Kidney (tissue), 14 donors: ENCODE data around the gene NR2F1-AS1. TPM values are rescaled to one million over a fixed set of nuclear protein-coding genes. Genes with fewer than 3 reads are reported as not detected.
"Not testable (repeated sequence)": the region's sequence is repeated elsewhere in the genome, so short reads cannot be mapped to it uniquely, and the experiment has no call there.

ENCODE experiments used
- DNase-seq, 5 donors: peaks; one replicate each; pipeline ENCODE4 v3.0.0-alpha.2; 2013 to 2020
- FAIRE-seq: peaks from 2 replicates; lab custom pipeline; 2012; peaks lifted over from hg19 to GRCh38; lab: Jason Lieb, UNC
- H3K27ac ChIP-seq, 2 donors: one replicate each; pipeline ENCODE4 v1.7.0; 2013; ENCODE audit warnings: low read depth in 2 of 2, low read length in 2 of 2, inconsistent platforms in 1 of 2
- H3K27me3 ChIP-seq: one replicate; pipeline ENCODE4 v1.7.1; 2013; ENCODE audit warnings: low read length, inconsistent platforms; ENCODE audit not compliant: control insufficient read depth, insufficient read depth
- H3K36me3 ChIP-seq, 3 donors: one replicate each; pipeline versions ENCODE4 v1.7.0 to v1.7.1; 2013; ENCODE audit warnings: low read length in 3 of 3, control low read depth in 1 of 3, inconsistent platforms in 1 of 3; ENCODE audit not compliant: insufficient read depth in 3 of 3, control insufficient read depth in 2 of 3
- H3K4me1 ChIP-seq, 3 donors: one replicate each; pipeline versions ENCODE4 v1.7.0 to v1.7.1; 2013; ENCODE audit warnings: low read length in 3 of 3, inconsistent platforms in 1 of 3, low read depth in 1 of 3; ENCODE audit not compliant: control insufficient read depth in 2 of 3, insufficient read depth in 2 of 3
- H3K4me3 ChIP-seq, 3 donors: one replicate each; pipeline versions ENCODE4 v1.7.0 to v1.8.1; 2013; ENCODE audit warnings: low read length in 3 of 3, control low read depth in 1 of 3, inconsistent platforms in 1 of 3
- H3K9ac ChIP-seq, 3 donors: one replicate each; pipeline versions ENCODE4 v1.7.0 to v1.7.1; 2013; ENCODE audit warnings: low read length in 3 of 3, control low read depth in 1 of 3, inconsistent platforms in 1 of 3
- H3K9me3 ChIP-seq, 3 donors: one replicate each; pipeline versions ENCODE4 v1.7.0 to v1.7.1; 2013; ENCODE audit warnings: low read length in 3 of 3, control low read depth in 1 of 3, inconsistent platforms in 1 of 3; ENCODE audit not compliant: control insufficient read depth in 2 of 3, insufficient read depth in 1 of 3
- CTCF ChIP-seq: IDR thresholded peaks from 3 replicates; pipeline ENCODE4 v1.5.1; 2012; ENCODE audit warnings: mild to moderate bottlenecking, moderate library complexity, borderline replicate concordance; ENCODE audit not compliant: insufficient read depth; ENCODE audit errors: extremely low read depth
- intact Hi-C: fragments of 100-400 bp; cut with DNase I; formaldehyde crosslinking; loops from one replicate; pipeline ENCODE4 v1.11.1; 2022
- polyA plus RNA-seq: library from polyadenylated mRNA; stranded (reverse); fragments of 350-450 nt; fragmentation: Illumina TruSeq; extraction: RNeasy Lipid Tissue Mini Kit (QIAGEN cat#74804); gene quantifications from one replicate; pipeline ENCODE4 v1.2.3, GENCODE V29; 2014; ENCODE audit warnings: low read depth, low replicate concordance; ENCODE audit not compliant: insufficient read depth
- total RNA-seq: library from RNA; stranded (reverse); fragmentation: NEBNext Ultra II Directional; extraction: Animal tissue kit (Norgen Biotek cat#: 25700); gene quantifications from one replicate; pipeline ENCODE4 v1.2.1, GENCODE V29; 2021
- donor health status: control.
- donor health status: control.
- donor health status: control.
- donor health status: control.
- donor health status: control.
- donor health status: DM: yes; HTN: yes; CAD: no.
- donor health status: Normal renal cell carcinoma (clear cell type).

The NR2F1-AS1 gene
- total and polyA plus RNA-seq, 2 donors from 2014 or later, result 13.0 to 16.0 TPM

GRCh38 chr5:93476251-93476742, 104.7 kb downstream of the NR2F1-AS1 start:
- Histone ChIP-seq H3K4me1 (no peaks in the 10 kb centered on the region), H3K4me3 (no peak overlapping the region), H3K27ac (no peak overlapping the region), H3K9me3 (peaks cover 0 to 13% (median 0%) of the 10 kb centered on the region in 3 donors), H3K27me3 (no peaks in the 10 kb centered on the region), H3K9ac (no peak overlapping the region), H3K36me3 (no peaks in the 10 kb centered on the region)
- DNase-seq (no peak), FAIRE-seq (no peak)
- intact Hi-C loops, result no loop called here
- TF ChIP-seq CTCF, result no peak

- FAIRE-seq (no peak), DNase-seq (no peak)
- H3K27ac ChIP-seq, result no peak overlapping the region
- H3K36me3 ChIP-seq, result no peaks in the 10 kb centered on the region
- H3K9ac ChIP-seq, result no peak overlapping the region
- no peaks in the 10 kb centered on the region for H3K27me3 ChIP-seq
- TF ChIP-seq CTCF, result no peak
- H3K4me1 ChIP-seq, result no peaks in the 10 kb centered on the region
- intact Hi-C loops, result no loop called here
- H3K4me3 ChIP-seq, result no peak overlapping the region
- peaks cover 0 to 14% (median 0%) of the 10 kb centered on the region in 3 donors for H3K9me3 ChIP-seq
Measured at GRCh38 chr5:93462916-93463315, 118.1 kb downstream of the NR2F1-AS1 start.

- H3K36me3 ChIP-seq, result no peaks in the 10 kb centered on the region
- no peak overlapping the region for H3K27ac ChIP-seq
- TF ChIP-seq CTCF, result no peak
- H3K27me3 ChIP-seq, result no peaks in the 10 kb centered on the region
- no peak overlapping the region for H3K9ac ChIP-seq
- DNase-seq (no peak), FAIRE-seq (no peak)
- no peaks in the 10 kb centered on the region for H3K4me1 ChIP-seq
- no peak overlapping the region for H3K4me3 ChIP-seq
- intact Hi-C loops, result no loop called here
- peaks cover 0 to 14% (median 0%) of the 10 kb centered on the region in 3 donors for H3K9me3 ChIP-seq
Measured at GRCh38 chr5:93461756-93462155, 119.3 kb downstream of the NR2F1-AS1 start.

GRCh38 chr5:93460286-93460685, 120.7 kb downstream of the NR2F1-AS1 start:
- H3K4me1 ChIP-seq, result no peaks in the 10 kb centered on the region
- H3K4me3 ChIP-seq, result no peak overlapping the region
- no peak overlapping the region for H3K27ac ChIP-seq
- DNase-seq, result no peak
- H3K36me3 ChIP-seq, result no peaks in the 10 kb centered on the region
- no peak overlapping the region for H3K9ac ChIP-seq
- intact Hi-C loops, result no loop called here
- H3K27me3 ChIP-seq, result no peaks in the 10 kb centered on the region
- no peak for TF ChIP-seq CTCF
- peaks cover 0 to 14% (median 0%) of the 10 kb centered on the region in 3 donors for H3K9me3 ChIP-seq
- FAIRE-seq, result no peak

- H3K36me3 ChIP-seq, H3K4me3 ChIP-seq, H3K9ac ChIP-seq, intact Hi-C loops, DNase-seq, H3K4me1 ChIP-seq, FAIRE-seq, H3K27me3 ChIP-seq, H3K9me3 ChIP-seq, H3K27ac ChIP-seq: not testable (repeated sequence)
Measured at GRCh38 chr5:93456796-93457195, 124.2 kb downstream of the NR2F1-AS1 start.
